Cardiac muscle cell (in vitro differentiated cells and primary cell): Measurements from ENCODE around the gene FAM241A. TPM values are rescaled to one million over a fixed set of nuclear protein-coding genes. Genes with fewer than 3 reads are reported as not detected.

ENCODE experiments used
- DNase-seq, 2 donors: peaks; one replicate each; pipeline versions ENCODE4 v3.0.0 to v3.0.0-alpha.2; 2010 to 2017; ENCODE audit warnings: low read depth in 1 of 2, low spot score in 1 of 2
- H3K27ac ChIP-seq: fragments of 200-600 bp; sonication (generic); 2 replicates; pipeline ENCODE4 v1.5.1; 2016
- H3K27me3 ChIP-seq: fragments of 200-600 bp; sonication (generic); 2 replicates; pipeline ENCODE4 v1.6.0; 2016; ENCODE audit warnings: control low read depth
- H3K36me3 ChIP-seq: fragments of 200-600 bp; sonication (generic); 2 replicates; pipeline ENCODE4 v1.5.1; 2016; ENCODE audit warnings: control low read depth
- H3K4me1 ChIP-seq: fragments of 200-600 bp; sonication (generic); 2 replicates; pipeline ENCODE4 v1.8.1; 2017; ENCODE audit warnings: low read depth, mild to moderate bottlenecking, mixed run types
- H3K4me3 ChIP-seq: fragments of 200-600 bp; sonication (generic); 2 replicates; pipeline ENCODE4 v1.5.1; 2016; ENCODE audit warnings: mild to moderate bottlenecking
- H3K9me3 ChIP-seq: fragments of 200-600 bp; sonication (generic); 2 replicates; pipeline ENCODE4 v1.5.1; 2017; ENCODE audit warnings: low read depth, mild to moderate bottlenecking, control low read depth
- CTCF ChIP-seq: IDR thresholded peaks from 2 replicates; pipeline ENCODE4 v1.5.1; 2012; ENCODE audit warnings: low read depth, mild to moderate bottlenecking, low read length
- polyA plus RNA-seq: library from polyadenylated mRNA; unstranded; fragments of >200 nt; fragmentation: Nextera tagmentation; extraction: Ambion mirVana; gene quantifications from 2 replicates; pipeline ENCODE4 v1.2.1, GENCODE V29; 2016
- total RNA-seq: library from RNA; depleted of rRNA; stranded (reverse); fragments of >200 nt; gene quantifications from 2 replicates; pipeline ENCODE4 v1.2.3, GENCODE V29; 2016

The FAM241A gene
- total and polyA plus RNA-seq, 2 experiments from 2014 or later, result 2.3 to 4.3 TPM

- Histone ChIP-seq H3K4me1 (peaks cover 5% of the 10 kb centered on the region), H3K27ac (no peak overlapping the region), H3K27me3 (no peaks in the 10 kb centered on the region), H3K4me3 (no peak overlapping the region), H3K36me3 (no peaks in the 10 kb centered on the region), H3K9me3 (no peaks in the 10 kb centered on the region)
- no peak for TF ChIP-seq CTCF
- peak in 1 of 2 donors; percentile 63 for DNase-seq
Measured at GRCh38 chr4:112140536-112140935, 4.7 kb upstream of the FAM241A start.

GRCh38 chr4:112141366-112142138, 3.7 kb upstream of the FAM241A start:
- no peak for TF ChIP-seq CTCF
- peaks cover 4% of the 10 kb centered on the region for H3K27me3 ChIP-seq
- no peak overlapping the region for H3K4me3 ChIP-seq
- H3K27ac ChIP-seq, result no peak overlapping the region
- peaks cover 5% of the 10 kb centered on the region for H3K4me1 ChIP-seq
- H3K9me3 ChIP-seq, result no peaks in the 10 kb centered on the region
- H3K36me3 ChIP-seq, result no peaks in the 10 kb centered on the region
- DNase-seq, result peak in 1 of 2 donors; percentile 69

- DNase-seq, result peak in 1 of 2 donors; percentile 46
- Histone ChIP-seq H3K27ac (no peak overlapping the region), H3K36me3 (no peaks in the 10 kb centered on the region), H3K9me3 (no peaks in the 10 kb centered on the region), H3K4me3 (no peak overlapping the region), H3K4me1 (peaks cover 5% of the 10 kb centered on the region), H3K27me3 (peaks cover 10% of the 10 kb centered on the region)
- TF ChIP-seq CTCF, result no peak
Measured at GRCh38 chr4:112142182-112142581, 3.1 kb upstream of the FAM241A start.

- Histone ChIP-seq H3K27ac (no peak overlapping the region), H3K27me3 (peaks cover 23% of the 10 kb centered on the region), H3K4me3 (no peak overlapping the region), H3K36me3 (no peaks in the 10 kb centered on the region), H3K4me1 (peaks cover 5% of the 10 kb centered on the region), H3K9me3 (no peaks in the 10 kb centered on the region)
- no peak for DNase-seq
- TF ChIP-seq CTCF, result no peak
Measured at GRCh38 chr4:112143781-112144180, 1.5 kb upstream of the FAM241A start.

GRCh38 chr4:112144546-112145325, 518 bp upstream of the FAM241A start:
- Histone ChIP-seq H3K27me3 (peaks cover 23% of the 10 kb centered on the region), H3K4me1 (peaks cover 5% of the 10 kb centered on the region), H3K27ac (no peak overlapping the region), H3K9me3 (no peaks in the 10 kb centered on the region), H3K36me3 (no peaks in the 10 kb centered on the region), H3K4me3 (peak overlapping the region; percentile 59)
- no peak for TF ChIP-seq CTCF
- no peak for DNase-seq
